LNCaP clone FGC (cell line): Measurements from ENCODE around the gene WDR5.

ENCODE experiments used
- DNase-seq: peaks from one replicate; pipeline ENCODE4 v3.0.0-alpha.2; 2011; ENCODE audit warnings: low read depth
- H3K4me3 ChIP-seq: 2 replicates; pipeline ENCODE4 v1.5.1; 2011; ENCODE audit warnings: mild to moderate bottlenecking, low read depth, low read length, control low read depth
- CTCF ChIP-seq: IDR thresholded peaks from 2 replicates; pipeline ENCODE4 v1.5.1; 2012; ENCODE audit warnings: mild to moderate bottlenecking; ENCODE audit not compliant: control insufficient read depth, insufficient read depth; ENCODE audit errors: extremely low read depth

The WDR5 gene

GRCh38 chr9:134204991-134205578 is 69.2 kb downstream of the WDR5 start:
- DNase-seq: no peak
- no peak overlapping the region for H3K4me3 ChIP-seq
- no peak for TF ChIP-seq CTCF

- DNase-seq: no peak
- no peak overlapping the region for H3K4me3 ChIP-seq
- no peak for TF ChIP-seq CTCF
Observed at GRCh38 chr9:134205672-134206310, 69.9 kb downstream of the WDR5 start.

- no peak for TF ChIP-seq CTCF
- no peak for DNase-seq
- no peak overlapping the region for H3K4me3 ChIP-seq
Observed at GRCh38 chr9:134206311-134207300, 70.7 kb downstream of the WDR5 start.

GRCh38 chr9:134208310-134208841 is 72.5 kb downstream of the WDR5 start:
- no peak for DNase-seq
- TF ChIP-seq CTCF: no peak
- no peak overlapping the region for H3K4me3 ChIP-seq

- DNase-seq: no peak
- no peak overlapping the region for H3K4me3 ChIP-seq
- no peak for TF ChIP-seq CTCF
Observed at GRCh38 chr9:134208981-134209725, 73.3 kb downstream of the WDR5 start.
